NCI-H2107 treated with DMSO at 0.1 percent for 48 hours (cell line): ENCODE data around the gene COPS4.
"Not testable (repeated sequence)": the region's sequence is repeated elsewhere in the genome, so short reads cannot be mapped to it uniquely, and the experiment has no call there.

Experiments used
- DNase-seq: peaks from one replicate; lab custom pipeline; 2025; ENCODE audit not compliant: unreplicated experiment; lab: John Stamatoyannopoulos, UW

COPS4 gene

DNA sequence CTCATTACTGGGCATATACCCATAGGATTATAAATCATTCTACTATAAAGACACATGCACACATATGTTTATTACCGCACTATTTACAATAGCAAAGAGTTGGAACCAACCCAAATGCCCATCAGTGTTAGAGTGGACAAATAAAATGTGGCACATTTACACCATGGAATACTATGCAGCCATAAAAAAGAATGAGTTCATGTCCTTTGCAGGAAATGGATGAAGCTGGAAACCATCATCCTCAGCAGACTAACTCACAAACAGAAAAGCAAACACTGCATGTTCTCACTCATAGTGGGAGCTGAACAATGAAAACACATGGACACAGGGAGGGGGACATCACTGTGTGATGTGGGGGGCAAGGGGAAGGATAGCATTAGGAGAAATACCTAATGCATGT, 11.4 kb upstream of the COPS4 start:
- DNase-seq: not testable (repeated sequence)

DNA sequence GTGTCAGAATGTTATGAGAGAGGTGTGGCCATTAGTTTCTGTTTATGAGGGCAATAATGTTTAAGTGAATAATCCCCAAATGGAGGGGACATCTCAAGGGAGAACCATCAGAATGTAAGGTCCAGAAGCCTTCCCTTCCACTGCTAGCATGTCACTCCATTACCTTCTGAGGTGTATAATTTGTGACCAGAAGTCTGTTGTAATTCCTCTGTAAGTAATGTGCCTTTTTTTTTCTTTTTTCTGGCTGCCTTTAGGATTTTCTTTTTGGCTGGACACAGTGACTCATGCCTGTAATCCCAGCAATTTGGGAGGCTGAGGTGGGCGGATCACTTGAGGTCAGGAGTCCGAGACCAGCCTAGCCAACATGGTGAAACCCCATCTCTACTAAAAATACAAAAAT, 10.8 kb upstream of the COPS4 start:
- DNase-seq: no peak

DNA sequence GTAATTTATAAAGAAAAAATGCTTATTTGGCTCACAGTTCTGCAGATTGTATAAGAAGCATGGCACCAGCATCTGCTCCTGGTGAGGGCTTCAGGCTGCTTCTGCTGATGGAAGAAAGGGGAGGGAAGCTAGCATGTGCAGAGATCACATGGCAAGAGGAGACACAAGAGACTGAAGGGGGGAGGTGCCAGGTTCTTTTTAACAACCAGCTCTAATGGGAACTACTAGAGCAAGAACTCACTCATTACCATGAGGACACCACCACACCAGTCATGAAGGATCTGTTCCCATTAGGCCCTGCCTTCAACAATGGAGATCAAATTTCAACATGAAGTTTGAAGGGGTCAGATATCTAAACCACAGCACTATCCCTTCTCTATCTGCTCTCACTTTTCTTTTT, 9.4 kb upstream of the COPS4 start:
- peak; percentile 48 for DNase-seq

DNA sequence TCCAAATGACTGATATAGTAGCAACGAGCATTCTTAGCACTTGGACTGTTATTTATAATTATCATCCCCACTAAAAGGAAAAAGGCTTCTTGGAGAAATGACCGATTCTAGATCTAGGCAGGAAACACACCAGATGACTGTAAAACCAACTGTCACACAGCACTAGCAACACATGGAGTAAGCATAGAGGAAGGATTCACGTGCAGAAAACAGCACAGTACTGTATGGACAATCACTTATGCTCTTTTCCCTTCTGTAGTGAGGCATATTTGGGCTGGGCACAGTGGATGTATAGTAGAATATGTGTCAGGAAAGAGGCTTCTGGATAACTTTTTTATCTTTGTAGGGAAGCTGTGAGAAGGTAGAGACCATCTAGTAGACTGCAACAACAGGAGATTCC, 6.0 kb upstream of the COPS4 start:
- DNase-seq: no peak

GRCh38 chr4:83029688-83030087, 5.3 kb upstream of the COPS4 start:
- no peak for DNase-seq

GRCh38 chr4:83036991-83037665, 2.1 kb downstream of the COPS4 start:
- DNase-seq: no peak

DNA sequence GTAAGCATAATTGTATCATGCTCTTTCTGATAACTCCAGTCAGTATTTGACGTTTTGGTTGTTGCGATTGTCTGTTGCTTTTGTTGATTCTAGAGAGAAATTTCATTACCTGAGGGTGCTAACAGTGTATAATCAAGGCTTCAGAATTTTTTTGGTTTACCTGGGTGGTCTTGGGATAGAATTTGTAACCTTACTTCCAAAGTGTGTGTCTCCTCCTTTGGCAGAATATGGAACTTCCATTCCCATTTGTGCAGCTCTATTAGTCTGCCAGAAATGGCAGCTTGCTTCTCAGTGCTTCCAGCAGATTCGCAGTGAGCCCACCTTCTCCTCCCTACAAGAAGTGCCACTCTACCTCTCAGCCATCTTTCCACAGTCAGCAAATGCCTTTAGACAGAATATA, 5.3 kb downstream of the COPS4 start:
- DNase-seq: no peak

GRCh38 chr4:83043157-83043556, 8.2 kb downstream of the COPS4 start:
- not testable (repeated sequence) for DNase-seq

DNA sequence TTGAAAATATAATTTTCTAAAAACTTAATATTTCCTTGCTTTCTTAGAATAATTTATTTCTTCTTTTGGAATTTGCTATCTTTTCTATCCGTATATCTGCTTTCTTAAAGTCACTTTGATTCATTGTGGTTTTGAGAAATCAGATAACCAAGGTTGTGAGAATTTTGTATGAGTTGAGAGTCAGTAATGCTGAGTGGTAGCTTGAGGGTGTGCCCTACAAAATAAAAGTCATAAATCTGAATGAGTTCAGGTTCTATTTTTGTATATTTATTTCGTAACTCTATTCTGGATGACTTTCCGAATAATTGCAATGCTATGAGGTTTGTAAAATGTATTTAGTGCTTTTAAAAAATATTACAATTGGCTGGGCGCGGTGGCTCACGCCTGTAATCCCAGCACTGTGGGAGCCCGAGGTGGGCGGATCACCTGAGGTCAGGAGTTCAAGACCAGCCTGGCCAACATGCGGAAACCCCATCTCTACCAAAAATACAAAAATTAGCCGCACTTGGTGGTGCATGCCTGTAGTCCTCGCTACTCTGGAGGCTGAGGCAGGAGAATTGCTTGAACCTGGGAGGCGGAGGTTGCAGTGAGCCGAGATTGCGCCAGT, 8.9 kb downstream of the COPS4 start:
- DNase-seq: no peak

DNA sequence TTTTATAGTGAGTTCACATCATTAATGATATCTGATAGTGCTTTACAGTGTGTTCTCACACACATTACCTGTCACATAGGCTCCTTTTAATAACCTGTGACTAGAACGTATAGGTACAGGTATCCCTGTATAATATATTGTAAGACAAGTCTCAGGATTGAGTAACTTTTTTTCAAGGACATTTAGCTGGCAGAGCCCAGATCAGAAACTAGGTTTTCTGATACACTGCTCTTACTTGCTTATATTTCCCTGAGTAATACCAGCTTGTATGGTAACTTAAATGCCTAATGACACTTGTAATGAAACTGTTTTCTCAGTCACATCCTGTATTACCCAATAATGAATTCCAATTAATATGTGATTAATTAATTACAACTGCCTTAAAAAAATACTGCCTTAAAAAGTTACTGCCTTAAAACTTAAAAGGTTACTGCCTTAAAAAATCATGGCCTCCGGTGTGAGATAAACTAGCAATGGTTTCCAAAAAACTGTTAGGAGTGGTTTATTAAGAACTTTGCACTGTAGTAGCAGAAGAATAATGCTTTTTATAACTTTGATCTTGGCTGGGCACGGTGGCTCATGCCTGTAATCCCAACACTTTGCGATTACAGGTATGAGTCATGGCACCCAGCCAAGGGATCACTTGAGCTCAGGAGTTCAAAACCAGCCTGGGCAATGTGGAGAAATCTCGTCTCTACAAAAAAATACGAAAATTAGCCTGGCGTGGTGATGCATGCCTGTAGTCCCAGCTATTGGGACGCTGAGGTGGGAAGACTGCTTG, 11.9 kb downstream of the COPS4 start:
- no peak for DNase-seq

GRCh38 chr4:83048781-83049180, 13.8 kb downstream of the COPS4 start:
- not testable (repeated sequence) for DNase-seq

DNA sequence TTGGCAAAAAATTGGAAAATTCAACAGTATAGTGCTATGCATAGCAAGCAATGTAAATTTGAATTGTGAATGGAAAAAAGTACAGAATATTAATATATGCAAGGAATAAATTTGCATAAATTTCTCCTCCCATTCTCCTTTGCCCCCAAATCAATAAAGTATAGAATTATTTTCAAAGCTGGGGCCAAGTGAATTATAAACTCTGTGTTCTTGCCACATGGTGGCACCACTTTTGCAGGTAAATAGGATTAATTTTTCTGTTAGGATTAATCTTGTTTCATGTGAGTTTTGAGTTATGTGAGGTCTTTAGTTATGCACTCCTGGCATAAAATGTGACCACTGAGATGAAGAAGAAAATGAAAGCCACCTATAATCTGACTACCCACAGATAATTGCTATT, 19.9 kb downstream of the COPS4 start:
- DNase-seq: no peak

DNA sequence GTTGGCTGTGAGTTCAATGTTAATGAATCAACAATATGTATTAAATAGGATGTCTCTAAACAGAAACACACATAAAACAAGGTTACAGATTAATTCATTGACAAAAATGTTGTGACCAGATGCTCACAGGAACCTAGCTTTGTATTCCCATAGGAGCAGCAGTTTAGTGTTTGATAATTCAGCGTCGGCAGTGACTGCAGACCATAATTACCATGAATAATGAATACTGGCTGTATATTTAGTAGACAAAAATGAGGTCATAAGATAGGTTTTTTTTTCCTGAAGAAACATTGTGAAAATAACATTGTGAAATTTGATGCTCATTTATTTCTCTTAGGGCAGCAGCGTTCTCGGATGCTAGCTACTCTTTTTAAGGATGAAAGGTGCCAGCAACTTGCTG, 27.8 kb downstream of the COPS4 start:
- no peak for DNase-seq

- DNase-seq: no peak
Measured at GRCh38 chr4:83065266-83065665, 30.3 kb downstream of the COPS4 start.

DNA sequence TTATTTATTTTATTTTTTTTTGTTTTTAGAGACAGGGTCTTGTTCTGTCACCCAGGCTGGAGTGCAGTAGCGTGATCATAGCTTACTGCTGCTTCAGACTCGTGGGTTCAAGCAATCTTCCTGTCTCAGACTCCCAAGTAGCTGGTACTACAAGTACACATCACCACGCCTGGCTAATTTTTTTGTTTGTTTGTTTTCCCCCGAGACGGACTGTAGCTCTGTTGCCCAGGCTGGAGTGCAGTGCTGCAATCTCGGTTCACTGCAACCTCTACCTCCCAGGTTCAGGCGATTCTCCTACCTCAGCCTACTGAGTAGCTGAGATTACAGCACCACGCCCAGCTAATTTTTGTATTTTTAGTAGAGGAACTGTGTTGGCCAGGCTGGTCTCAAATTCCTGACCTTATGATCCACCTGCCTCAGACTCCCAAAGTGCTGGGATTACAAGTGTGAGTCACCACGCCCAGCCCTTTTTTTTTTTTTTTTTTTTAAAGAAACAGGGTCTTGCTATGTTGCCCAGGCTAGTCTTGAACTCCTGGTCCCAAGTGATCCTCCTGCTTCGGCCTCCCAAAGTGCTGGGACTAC, 32.2 kb downstream of the COPS4 start:
- no peak for DNase-seq

DNA sequence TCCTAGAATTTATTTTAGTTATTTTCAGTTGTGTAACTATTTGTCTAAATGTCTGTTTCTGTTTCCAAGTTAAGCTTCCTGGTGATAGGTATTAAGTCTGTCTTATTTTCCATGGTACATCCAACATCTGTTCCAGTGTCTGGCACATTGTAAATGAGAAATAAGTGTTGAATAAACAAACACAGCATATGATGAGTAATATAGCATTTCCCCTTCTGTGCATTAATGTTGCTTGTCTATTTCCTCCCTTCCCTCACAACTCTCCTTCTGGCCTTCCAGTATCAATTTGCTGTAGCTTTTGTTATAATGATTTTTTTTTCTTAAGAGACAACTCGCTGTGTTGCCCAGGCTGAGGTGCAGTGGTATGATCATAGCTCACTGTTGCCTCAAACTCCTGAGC, 36.1 kb downstream of the COPS4 start:
- DNase-seq: no peak

DNA sequence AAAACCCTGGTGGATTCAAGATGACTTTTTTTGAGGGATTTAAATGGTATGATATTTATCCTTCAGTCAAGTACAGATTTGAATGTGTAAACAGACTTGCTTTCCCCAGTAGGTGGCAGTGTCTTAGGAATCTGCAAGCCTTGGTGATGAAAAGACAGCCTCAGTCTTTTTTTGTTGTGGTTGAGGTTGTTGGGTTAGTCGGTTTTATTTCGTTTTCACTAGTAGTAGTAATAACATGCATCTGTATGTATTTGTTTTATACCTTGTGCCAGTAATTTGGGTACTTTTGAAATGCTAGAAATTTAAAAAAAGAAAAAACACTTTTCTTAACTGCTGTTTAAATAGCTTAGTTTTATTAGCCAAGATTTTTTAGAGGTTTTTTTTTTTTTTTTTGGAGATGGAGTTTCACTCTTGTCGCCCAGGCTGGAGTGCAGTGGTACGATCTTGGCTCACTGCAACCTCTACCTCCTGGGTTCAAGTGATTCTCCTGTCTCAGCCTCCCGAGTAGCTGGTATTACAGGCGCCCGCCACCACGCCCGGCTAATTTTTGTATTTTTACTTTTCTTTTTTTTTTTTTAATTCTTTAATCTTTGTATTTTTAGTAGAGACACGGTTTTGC, 39.2 kb downstream of the COPS4 start:
- DNase-seq: peak; percentile 26

DNA sequence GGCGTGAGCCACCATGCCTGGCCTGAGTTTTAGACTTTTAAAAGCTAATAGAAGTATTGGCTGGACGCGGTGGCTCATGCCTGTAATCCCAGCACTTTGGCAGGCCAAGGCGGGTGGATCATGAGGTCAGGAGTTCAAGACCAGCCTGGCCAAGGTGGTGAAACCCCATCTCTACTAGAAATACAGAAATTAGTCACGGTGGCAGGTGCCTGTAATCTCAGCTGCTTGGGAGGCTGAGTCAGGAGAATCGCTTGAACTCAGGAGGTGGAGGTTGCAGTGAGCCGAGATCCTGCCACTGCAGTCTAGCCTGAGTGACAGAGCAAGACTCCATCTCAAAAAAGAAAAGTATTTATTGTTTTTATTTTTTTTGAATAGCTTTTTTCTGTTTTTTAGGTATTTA, 39.8 kb downstream of the COPS4 start:
- DNase-seq: not testable (repeated sequence)

- no peak for DNase-seq
Measured at GRCh38 chr4:83075311-83076095, 40.5 kb downstream of the COPS4 start.

DNA sequence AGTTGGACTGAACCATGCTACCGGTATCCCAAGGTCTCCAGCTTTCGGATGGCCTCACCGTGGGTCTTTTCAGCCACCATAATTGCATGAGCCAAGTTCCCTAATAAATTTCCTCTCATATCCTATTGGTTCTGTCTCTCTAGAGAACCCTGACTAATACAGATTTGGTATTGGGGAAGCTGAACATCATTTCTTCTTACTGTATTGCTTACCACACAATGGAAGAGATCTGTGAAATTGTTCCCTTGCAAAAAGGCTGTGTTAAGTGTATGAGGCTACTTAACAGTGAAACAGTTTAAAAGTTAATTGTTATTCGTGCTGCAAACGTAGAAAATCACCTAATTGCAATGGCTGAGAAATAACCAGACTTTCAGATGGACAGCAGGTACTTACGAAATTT, 45.6 kb downstream of the COPS4 start:
- no peak for DNase-seq

DNA sequence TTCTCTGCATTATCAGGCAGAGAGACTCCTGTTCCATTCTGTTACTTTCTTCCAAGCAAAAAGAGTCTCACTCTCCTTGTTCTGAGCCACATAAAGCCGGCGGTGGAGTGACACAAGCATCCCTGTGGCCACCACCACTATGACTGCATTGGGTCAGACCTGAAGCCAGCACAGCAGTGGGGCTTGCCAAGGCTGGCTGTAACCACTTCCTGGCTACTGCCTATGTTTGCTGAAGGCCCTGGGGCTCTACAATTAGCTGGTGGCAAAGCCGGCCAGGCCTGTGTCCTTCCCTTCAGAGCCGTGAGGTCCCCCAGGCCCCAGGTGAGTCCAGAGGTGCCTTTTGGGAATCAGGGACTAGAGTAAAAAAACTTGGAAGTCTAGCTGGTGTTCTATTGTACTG, 47.8 kb downstream of the COPS4 start:
- DNase-seq: no peak
